GM21576 (cell line): ENCODE measurements around the gene RUFY1.

Experiments
- ATAC-seq: cut with Tn5 transposase; IDR thresholded peaks from one replicate; pipeline ENCODE4 v1.9.1; 2021; ENCODE audit warnings: mild to moderate bottlenecking, moderate library complexity; ENCODE audit not compliant: unreplicated experiment

Gene RUFY1

DNA sequence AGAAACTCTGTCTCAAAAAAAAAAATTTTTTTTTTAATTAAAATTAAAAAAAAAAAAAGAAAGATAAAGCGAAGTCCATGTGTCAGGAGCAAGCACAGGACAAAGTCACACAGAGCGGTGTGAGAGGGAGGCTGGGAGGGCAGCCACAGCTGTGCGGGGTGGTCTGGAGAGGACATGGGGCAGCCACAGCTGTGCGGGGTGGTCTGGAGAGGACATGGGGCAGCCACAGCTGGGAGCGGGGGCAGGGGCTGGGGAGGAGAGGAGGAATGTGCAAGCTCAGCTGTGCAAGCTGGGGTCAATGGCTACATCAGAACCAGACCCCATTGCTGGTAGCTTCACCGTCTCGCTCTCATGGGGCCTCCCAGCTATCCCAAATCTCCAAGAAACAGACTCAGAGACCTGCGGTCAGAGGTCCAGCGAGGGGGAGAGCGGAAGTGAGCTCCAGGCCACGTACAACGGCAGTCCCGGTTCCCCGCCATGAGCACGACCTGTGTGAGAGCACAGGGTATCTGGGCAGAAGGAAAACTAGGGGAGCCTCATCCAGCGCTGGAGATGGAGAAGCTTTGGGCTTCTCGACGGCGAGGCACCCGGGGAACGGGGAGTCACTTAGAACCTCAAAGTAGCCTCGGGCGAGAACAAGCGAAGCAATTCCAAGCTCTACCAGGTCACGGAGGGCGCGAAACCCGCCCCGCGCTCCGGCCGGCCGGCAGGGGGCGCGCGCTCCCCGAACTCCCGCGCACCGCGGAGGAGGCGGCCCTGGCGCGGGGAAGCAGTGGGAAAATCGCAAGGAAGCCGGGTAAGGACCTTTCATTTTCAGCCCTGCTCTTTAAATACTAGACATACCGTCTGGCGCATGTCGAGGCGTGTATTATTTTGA lies 107.2 kb downstream of the RUFY1 start:
- peak; percentile 81 for ATAC-seq

DNA sequence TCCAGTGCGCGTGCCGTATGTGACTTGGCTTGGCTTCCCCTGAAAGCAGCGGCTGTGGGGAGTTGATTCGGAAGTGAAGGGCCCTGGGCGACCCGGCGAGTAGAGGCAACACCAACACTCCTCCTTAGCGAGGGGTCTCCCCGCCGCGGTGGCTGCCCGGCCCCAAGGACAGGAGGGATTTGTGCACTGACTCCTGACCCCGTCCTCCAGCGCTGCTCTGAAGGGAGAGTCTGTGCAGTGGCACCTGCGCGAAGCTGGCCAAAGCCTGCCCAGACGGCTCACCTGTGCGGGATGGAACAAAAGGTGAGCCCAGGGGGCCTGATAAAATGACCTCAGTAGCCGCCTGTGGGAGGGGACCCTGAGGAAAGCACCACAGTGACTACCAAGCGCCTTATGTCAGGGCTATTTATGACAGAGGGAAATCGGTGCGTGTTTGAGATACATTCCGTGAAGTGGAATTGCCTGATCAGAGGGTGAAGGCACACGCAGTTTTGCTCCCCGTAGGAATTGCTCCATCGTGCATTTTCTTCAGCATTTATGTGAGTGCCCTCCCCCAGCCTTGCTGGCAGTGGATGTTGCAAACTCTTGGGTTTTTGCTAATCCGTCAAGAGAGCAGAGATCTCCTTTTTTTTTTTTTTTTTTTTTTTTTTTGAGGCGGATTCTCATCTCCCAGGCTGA lies 108.0 kb downstream of the RUFY1 start:
- ATAC-seq = peak; percentile 62
